Measurements from ENCODE around the gene WWOX.

The WWOX gene

DNA sequence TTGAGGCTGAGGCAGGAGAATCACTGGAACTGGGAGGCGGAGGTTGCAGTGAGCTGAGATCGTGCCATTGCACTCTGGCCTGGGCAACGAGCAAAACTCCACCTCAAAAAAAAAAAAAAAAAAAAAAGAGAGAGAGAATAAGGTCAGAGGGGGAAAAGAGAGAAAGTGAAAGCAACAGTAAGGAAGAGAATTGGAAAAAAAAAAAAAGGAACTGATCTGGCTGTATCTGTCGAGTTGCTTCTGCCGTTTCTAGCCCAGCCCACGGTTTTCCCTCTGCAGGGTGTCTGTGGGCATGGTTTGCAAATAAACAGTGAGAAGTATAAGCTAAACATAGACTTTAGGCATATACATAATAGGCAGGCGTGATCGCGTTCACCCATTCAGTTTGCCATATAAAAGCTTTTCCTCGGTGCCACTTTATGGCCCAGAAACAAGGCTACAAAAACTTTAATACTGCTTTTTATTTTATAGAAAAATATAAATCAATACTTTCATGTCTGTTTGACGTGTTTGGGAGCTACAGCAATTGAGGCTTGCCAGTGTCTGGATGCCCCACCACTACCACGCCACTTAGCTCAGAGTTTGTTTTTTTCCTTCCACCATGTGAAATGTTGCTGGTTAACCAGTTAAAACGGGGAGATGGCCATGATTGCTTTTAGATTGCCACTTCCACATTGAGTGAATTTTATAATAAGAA lies 1064.4 kb downstream of the WWOX start:
- no CpG with 5 or more reads among the region's 13 CpGs for WGBS (ENCODE audit: extremely low coverage, insufficient coverage, low lambda C conversion rate)
- no peak overlapping the region for H3K23ac ChIP-seq (ENCODE audit: low read length)
- H4K5ac ChIP-seq (ENCODE audit: low read length), result no peak overlapping the region
- H3K9ac ChIP-seq (ENCODE audit: low read length), result no peak overlapping the region
- H3K4me3 ChIP-seq (ENCODE audit: low read length), result no peak overlapping the region
- no peak overlapping the region for H2BK15ac ChIP-seq (replicated peaks; ENCODE audit: low read depth)
- H3K79me1 ChIP-seq (ENCODE audit: low read length), result no peaks in the 10 kb centered on the region
- DNase-seq, result no peak
- H3K36me3 ChIP-seq (ENCODE audit: control insufficient read depth, insufficient read depth, low read length), result no peaks in the 10 kb centered on the region
- no peak overlapping the region for H4K8ac ChIP-seq (ENCODE audit: low read depth, low read length)
- H3K4me2 ChIP-seq (ENCODE audit: low read length), result no peak overlapping the region
- H3K4me1 ChIP-seq (ENCODE audit: control insufficient read depth, low read depth, low read length), result peaks cover 4% of the 10 kb centered on the region
- no peak overlapping the region for H3K18ac ChIP-seq (ENCODE audit: low read length)
- no peaks in the 10 kb centered on the region for H3K27me3 ChIP-seq (ENCODE audit: insufficient read depth, low read length, poor library complexity)
- H3K56ac ChIP-seq (ENCODE audit: low read length), result no peak overlapping the region
- H3K79me2 ChIP-seq (ENCODE audit: control insufficient read depth, insufficient read depth, low read length), result no peaks in the 10 kb centered on the region
- H3K27ac ChIP-seq (ENCODE audit: low read depth, low read length), result no peak overlapping the region
- no peak overlapping the region for H2BK120ac ChIP-seq (ENCODE audit: low read depth, low read length)
- H3K4ac ChIP-seq (ENCODE audit: low read depth, low read length), result no peak overlapping the region
- H2AK5ac ChIP-seq (ENCODE audit: low read length), result no peak overlapping the region
- no peak overlapping the region for H2BK5ac ChIP-seq (ENCODE audit: low read length)

DNA sequence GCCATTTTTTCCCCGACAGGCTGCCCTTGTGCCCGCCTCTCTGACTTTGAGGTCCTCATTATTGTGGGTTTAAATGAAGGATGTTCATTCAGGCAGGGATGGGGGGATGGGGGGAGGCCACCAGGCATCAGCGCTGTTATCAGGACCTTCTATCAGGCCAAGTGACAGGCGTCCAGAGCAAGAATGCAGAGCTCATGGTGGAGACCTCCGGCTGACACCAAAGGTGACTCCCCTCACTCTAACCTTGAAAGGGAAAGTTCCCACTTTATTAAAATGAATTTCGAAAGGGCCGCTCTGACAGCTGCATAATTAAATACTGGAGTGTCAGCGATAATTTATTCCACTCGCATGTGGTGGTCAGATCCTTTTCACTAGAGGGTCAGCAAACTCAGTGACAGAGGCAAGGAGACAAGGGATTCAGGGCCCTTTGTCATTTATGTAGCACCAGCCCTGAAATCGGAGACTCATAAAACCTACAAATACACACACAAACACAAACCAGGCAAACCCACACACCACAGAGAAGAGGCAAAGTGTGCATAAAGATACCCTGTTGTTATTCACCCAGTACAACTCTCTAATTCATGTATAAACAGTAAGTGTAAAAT lies 1065.0 kb downstream of the WWOX start:
- Histone ChIP-seq H3K23ac (ENCODE audit: low read length) (no peak overlapping the region), H3K56ac (ENCODE audit: low read length) (no peak overlapping the region), H3K9ac (ENCODE audit: low read length) (no peak overlapping the region), H3K36me3 (ENCODE audit: control insufficient read depth, insufficient read depth, low read length) (no peaks in the 10 kb centered on the region), H3K79me1 (ENCODE audit: low read length) (no peaks in the 10 kb centered on the region), H3K4ac (ENCODE audit: low read depth, low read length) (no peak overlapping the region), H2BK5ac (ENCODE audit: low read length) (no peak overlapping the region), H3K4me2 (ENCODE audit: low read length) (no peak overlapping the region), H3K18ac (ENCODE audit: low read length) (no peak overlapping the region), H2AK5ac (ENCODE audit: low read length) (no peak overlapping the region), H2BK15ac (replicated peaks; ENCODE audit: low read depth) (no peak overlapping the region), H3K4me3 (ENCODE audit: low read length) (no peak overlapping the region), H3K27ac (ENCODE audit: low read depth, low read length) (no peak overlapping the region), H4K8ac (ENCODE audit: low read depth, low read length) (no peak overlapping the region), H3K27me3 (ENCODE audit: insufficient read depth, low read length, poor library complexity) (no peaks in the 10 kb centered on the region), H3K4me1 (ENCODE audit: control insufficient read depth, low read depth, low read length) (peaks cover 6% of the 10 kb centered on the region), H2BK120ac (ENCODE audit: low read depth, low read length) (no peak overlapping the region), H3K79me2 (ENCODE audit: control insufficient read depth, insufficient read depth, low read length) (no peaks in the 10 kb centered on the region), H4K5ac (ENCODE audit: low read length) (no peak overlapping the region)
- no CpG with 5 or more reads among the region's 10 CpGs for WGBS (ENCODE audit: extremely low coverage, insufficient coverage, low lambda C conversion rate)
- DNase-seq, result no peak

DNA sequence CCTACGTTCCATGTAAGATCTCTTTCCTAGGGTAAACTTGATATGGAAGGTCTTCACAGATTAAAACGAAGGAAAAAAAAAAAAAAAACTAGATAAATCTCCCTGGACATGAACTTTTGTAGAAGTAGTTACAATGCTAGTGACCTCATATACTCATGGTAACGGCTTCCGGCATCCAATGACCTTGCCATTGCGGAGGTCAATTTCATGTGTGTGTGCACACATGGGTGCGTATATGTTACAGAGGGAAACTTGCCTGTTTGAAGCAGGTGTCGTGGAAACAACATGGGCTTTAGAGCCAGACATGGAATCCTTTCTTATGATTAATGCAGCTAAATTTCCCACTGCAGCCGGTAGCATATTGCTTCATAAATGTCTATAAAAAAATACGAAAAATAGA lies 1065.6 kb downstream of the WWOX start:
- Histone ChIP-seq H3K9ac (ENCODE audit: low read length) (no peak overlapping the region), H4K5ac (ENCODE audit: low read length) (no peak overlapping the region), H3K4me2 (ENCODE audit: low read length) (no peak overlapping the region), H2BK120ac (ENCODE audit: low read depth, low read length) (no peak overlapping the region), H3K4ac (ENCODE audit: low read depth, low read length) (no peak overlapping the region), H3K4me1 (ENCODE audit: control insufficient read depth, low read depth, low read length) (peaks cover 6% of the 10 kb centered on the region), H3K79me1 (ENCODE audit: low read length) (no peaks in the 10 kb centered on the region), H3K27me3 (ENCODE audit: insufficient read depth, low read length, poor library complexity) (no peaks in the 10 kb centered on the region), H2AK5ac (ENCODE audit: low read length) (no peak overlapping the region), H3K23ac (ENCODE audit: low read length) (no peak overlapping the region), H3K18ac (ENCODE audit: low read length) (no peak overlapping the region), H3K79me2 (ENCODE audit: control insufficient read depth, insufficient read depth, low read length) (no peaks in the 10 kb centered on the region), H2BK5ac (ENCODE audit: low read length) (no peak overlapping the region), H3K27ac (ENCODE audit: low read depth, low read length) (no peak overlapping the region), H3K4me3 (ENCODE audit: low read length) (no peak overlapping the region), H4K8ac (ENCODE audit: low read depth, low read length) (no peak overlapping the region), H2BK15ac (replicated peaks; ENCODE audit: low read depth) (no peak overlapping the region), H3K36me3 (ENCODE audit: control insufficient read depth, insufficient read depth, low read length) (no peaks in the 10 kb centered on the region), H3K56ac (ENCODE audit: low read length) (no peak overlapping the region)
- WGBS (ENCODE audit: extremely low coverage, insufficient coverage, low lambda C conversion rate), result no CpG with 5 or more reads among the region's 9 CpGs
- DNase-seq, result no peak

DNA sequence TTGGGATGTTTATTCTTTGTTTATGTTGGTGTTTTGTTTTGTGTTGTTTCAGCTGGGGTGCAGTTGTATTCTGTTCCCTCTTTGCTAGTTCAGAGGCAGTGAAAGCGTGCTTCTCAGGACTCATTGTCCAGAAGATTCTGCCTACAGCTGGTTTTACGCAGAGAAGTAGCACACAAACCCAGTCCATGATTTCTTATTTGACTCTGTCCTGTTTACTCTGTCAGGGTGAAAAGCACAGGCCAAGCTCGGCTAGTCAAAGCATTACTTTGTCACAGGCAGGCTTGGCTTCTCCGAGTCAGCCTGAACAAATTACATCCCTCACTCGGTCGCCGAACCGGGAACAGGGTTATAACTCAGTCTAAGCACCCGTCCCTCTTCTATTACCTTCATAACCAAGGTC lies 1066.1 kb downstream of the WWOX start:
- no peak overlapping the region for H3K23ac ChIP-seq (ENCODE audit: low read length)
- no peak overlapping the region for H3K4me2 ChIP-seq (ENCODE audit: low read length)
- no peaks in the 10 kb centered on the region for H3K79me1 ChIP-seq (ENCODE audit: low read length)
- H3K27me3 ChIP-seq (ENCODE audit: insufficient read depth, low read length, poor library complexity), result no peaks in the 10 kb centered on the region
- H2BK120ac ChIP-seq (ENCODE audit: low read depth, low read length), result no peak overlapping the region
- H2BK15ac ChIP-seq (replicated peaks; ENCODE audit: low read depth), result no peak overlapping the region
- no peak overlapping the region for H3K4me3 ChIP-seq (ENCODE audit: low read length)
- H4K8ac ChIP-seq (ENCODE audit: low read depth, low read length), result no peak overlapping the region
- H3K18ac ChIP-seq (ENCODE audit: low read length), result no peak overlapping the region
- H2AK5ac ChIP-seq (ENCODE audit: low read length), result no peak overlapping the region
- H4K5ac ChIP-seq (ENCODE audit: low read length), result no peak overlapping the region
- no peaks in the 10 kb centered on the region for H3K36me3 ChIP-seq (ENCODE audit: control insufficient read depth, insufficient read depth, low read length)
- no peak overlapping the region for H3K4ac ChIP-seq (ENCODE audit: low read depth, low read length)
- no peak overlapping the region for H3K27ac ChIP-seq (ENCODE audit: low read depth, low read length)
- WGBS (ENCODE audit: extremely low coverage, insufficient coverage, low lambda C conversion rate), result no CpG with 5 or more reads among the region's 9 CpGs
- H3K9ac ChIP-seq (ENCODE audit: low read length), result no peak overlapping the region
- H2BK5ac ChIP-seq (ENCODE audit: low read length), result no peak overlapping the region
- H3K4me1 ChIP-seq (ENCODE audit: control insufficient read depth, low read depth, low read length), result peaks cover 6% of the 10 kb centered on the region
- no peak for DNase-seq
- H3K79me2 ChIP-seq (ENCODE audit: control insufficient read depth, insufficient read depth, low read length), result no peaks in the 10 kb centered on the region
- no peak overlapping the region for H3K56ac ChIP-seq (ENCODE audit: low read length)

- Histone ChIP-seq H3K27me3 (ENCODE audit: insufficient read depth, low read length, poor library complexity) (no peaks in the 10 kb centered on the region), H3K4ac (ENCODE audit: low read depth, low read length) (no peak overlapping the region), H3K79me2 (ENCODE audit: control insufficient read depth, insufficient read depth, low read length) (no peaks in the 10 kb centered on the region), H3K4me1 (ENCODE audit: control insufficient read depth, low read depth, low read length) (peaks cover 6% of the 10 kb centered on the region), H2BK5ac (ENCODE audit: low read length) (no peak overlapping the region), H3K4me2 (ENCODE audit: low read length) (no peak overlapping the region), H3K23ac (ENCODE audit: low read length) (no peak overlapping the region), H2AK5ac (ENCODE audit: low read length) (no peak overlapping the region), H3K56ac (ENCODE audit: low read length) (no peak overlapping the region), H3K9ac (ENCODE audit: low read length) (no peak overlapping the region), H4K8ac (ENCODE audit: low read depth, low read length) (no peak overlapping the region), H3K18ac (ENCODE audit: low read length) (no peak overlapping the region), H2BK15ac (replicated peaks; ENCODE audit: low read depth) (no peak overlapping the region), H3K27ac (ENCODE audit: low read depth, low read length) (no peak overlapping the region), H3K36me3 (ENCODE audit: control insufficient read depth, insufficient read depth, low read length) (no peaks in the 10 kb centered on the region), H4K5ac (ENCODE audit: low read length) (no peak overlapping the region), H3K4me3 (ENCODE audit: low read length) (no peak overlapping the region), H2BK120ac (ENCODE audit: low read depth, low read length) (no peak overlapping the region), H3K79me1 (ENCODE audit: low read length) (no peaks in the 10 kb centered on the region)
- no peak for DNase-seq
- WGBS (ENCODE audit: extremely low coverage, insufficient coverage, low lambda C conversion rate), result no CpG with 5 or more reads among the region's 2 CpGs
Observed at GRCh38 chr16:79167893-79168292, 1068.4 kb downstream of the WWOX start.

GRCh38 chr16:79168321-79168720 lies 1068.9 kb downstream of the WWOX start:
- H3K36me3 ChIP-seq (ENCODE audit: control insufficient read depth, insufficient read depth, low read length), result no peaks in the 10 kb centered on the region
- no CpG with 5 or more reads among the region's 2 CpGs for WGBS (ENCODE audit: extremely low coverage, insufficient coverage, low lambda C conversion rate)
- no peak overlapping the region for H2AK5ac ChIP-seq (ENCODE audit: low read length)
- H2BK5ac ChIP-seq (ENCODE audit: low read length), result no peak overlapping the region
- no peaks in the 10 kb centered on the region for H3K79me1 ChIP-seq (ENCODE audit: low read length)
- H3K27me3 ChIP-seq (ENCODE audit: insufficient read depth, low read length, poor library complexity), result no peaks in the 10 kb centered on the region
- no peak overlapping the region for H2BK15ac ChIP-seq (replicated peaks; ENCODE audit: low read depth)
- H3K9ac ChIP-seq (ENCODE audit: low read length), result no peak overlapping the region
- H4K8ac ChIP-seq (ENCODE audit: low read depth, low read length), result no peak overlapping the region
- H2BK120ac ChIP-seq (ENCODE audit: low read depth, low read length), result peak overlapping the region; percentile 50
- H3K27ac ChIP-seq (ENCODE audit: low read depth, low read length), result no peak overlapping the region
- DNase-seq, result no peak
- H3K23ac ChIP-seq (ENCODE audit: low read length), result no peak overlapping the region
- no peaks in the 10 kb centered on the region for H3K79me2 ChIP-seq (ENCODE audit: control insufficient read depth, insufficient read depth, low read length)
- no peak overlapping the region for H3K56ac ChIP-seq (ENCODE audit: low read length)
- peaks cover 6% of the 10 kb centered on the region for H3K4me1 ChIP-seq (ENCODE audit: control insufficient read depth, low read depth, low read length)
- no peak overlapping the region for H3K4ac ChIP-seq (ENCODE audit: low read depth, low read length)
- no peak overlapping the region for H3K4me2 ChIP-seq (ENCODE audit: low read length)
- no peak overlapping the region for H4K5ac ChIP-seq (ENCODE audit: low read length)
- H3K18ac ChIP-seq (ENCODE audit: low read length), result peak overlapping the region; percentile 7
- no peak overlapping the region for H3K4me3 ChIP-seq (ENCODE audit: low read length)

Measured in mesendoderm (in vitro differentiated cells).